ENCODE data around the gene SHOC1. TPM values are rescaled to one million over a fixed set of nuclear protein-coding genes. Genes with fewer than 3 reads are reported as not detected.

Gene SHOC1
- total RNA-seq, 1 donor from 2014 or later: not detected

- no peak for DNase-seq (ENCODE audit: low spot score in 2 of 2, unreplicated experiment in 2 of 2)
- no peak overlapping the region for H3K27ac Mint-ChIP-seq
- H3K4me3 Mint-ChIP-seq: no peak overlapping the region
- no peaks in the 10 kb centered on the region for H3K4me1 Mint-ChIP-seq
- peaks cover 15% of the 10 kb centered on the region for H3K36me3 Mint-ChIP-seq
- peaks cover 14% of the 10 kb centered on the region for H3K9me3 Mint-ChIP-seq
- TF ChIP-seq CTCF (IDR thresholded peaks at IDR 0.05; ENCODE audit: unreplicated experiment): no peak
- H3K27me3 Mint-ChIP-seq (ENCODE audit: low read depth): no peaks in the 10 kb centered on the region
Measured at GRCh38 chr9:111783424-111783823, 11.3 kb downstream of the SHOC1 start.

GRCh38 chr9:111766066-111766465 is 28.7 kb downstream of the SHOC1 start:
- peaks cover 24% of the 10 kb centered on the region for H3K36me3 Mint-ChIP-seq
- DNase-seq (ENCODE audit: low spot score in 2 of 2, unreplicated experiment in 2 of 2): no peak
- H3K4me1 Mint-ChIP-seq: no peaks in the 10 kb centered on the region
- no peaks in the 10 kb centered on the region for H3K27me3 Mint-ChIP-seq (ENCODE audit: low read depth)
- H3K27ac Mint-ChIP-seq: no peak overlapping the region
- TF ChIP-seq CTCF (IDR thresholded peaks at IDR 0.05; ENCODE audit: unreplicated experiment): no peak
- H3K9me3 Mint-ChIP-seq: peaks cover 42% of the 10 kb centered on the region
- no peak overlapping the region for H3K4me3 Mint-ChIP-seq

GRCh38 chr9:111762556-111762955 is 32.2 kb downstream of the SHOC1 start:
- Mint-ChIP-seq H3K27ac (no peak overlapping the region), H3K27me3 (ENCODE audit: low read depth) (no peaks in the 10 kb centered on the region), H3K36me3 (peaks cover 15% of the 10 kb centered on the region), H3K9me3 (peaks cover 15% of the 10 kb centered on the region), H3K4me1 (peaks cover 3% of the 10 kb centered on the region), H3K4me3 (no peak overlapping the region)
- no peak for DNase-seq (ENCODE audit: low spot score in 2 of 2, unreplicated experiment in 2 of 2)
- TF ChIP-seq CTCF (IDR thresholded peaks at IDR 0.05; ENCODE audit: unreplicated experiment): no peak

- Mint-ChIP-seq H3K4me1 (peaks cover 3% of the 10 kb centered on the region), H3K9me3 (no peaks in the 10 kb centered on the region), H3K27ac (peak overlapping the region; percentile 78), H3K27me3 (ENCODE audit: low read depth) (no peaks in the 10 kb centered on the region), H3K36me3 (no peaks in the 10 kb centered on the region), H3K4me3 (no peak overlapping the region)
- peak; percentile 56 for TF ChIP-seq CTCF (IDR thresholded peaks at IDR 0.05; ENCODE audit: unreplicated experiment)
- DNase-seq (ENCODE audit: low spot score in 2 of 2, unreplicated experiment in 2 of 2): no peak
Measured at GRCh38 chr9:111759762-111760639, 34.7 kb downstream of the SHOC1 start.

GRCh38 chr9:111754800-111755199 is 39.9 kb downstream of the SHOC1 start:
- Mint-ChIP-seq H3K4me3 (no peak overlapping the region), H3K9me3 (peaks cover 33% of the 10 kb centered on the region), H3K27ac (no peak overlapping the region), H3K4me1 (no peaks in the 10 kb centered on the region), H3K27me3 (ENCODE audit: low read depth) (no peaks in the 10 kb centered on the region), H3K36me3 (peaks cover 22% of the 10 kb centered on the region)
- DNase-seq (ENCODE audit: low spot score in 2 of 2, unreplicated experiment in 2 of 2): no peak
- TF ChIP-seq CTCF (IDR thresholded peaks at IDR 0.05; ENCODE audit: unreplicated experiment): no peak

Data from mesothelial cell of epicardium (in vitro differentiated cells).